IPS-NIHi7 (cell line): Measurements from ENCODE around the gene ABHD1.
"Not testable (repeated sequence)": the region's sequence is repeated elsewhere in the genome, so short reads cannot be mapped to it uniquely, and the experiment has no call there.

Source experiments
- DNase-seq: peaks from one replicate; pipeline ENCODE4 v3.0.0; 2012; ENCODE audit warnings: mixed read lengths; ENCODE audit errors: extremely low spot score

Gene ABHD1

GRCh38 chr2:27123302-27124150 is at the start of gene ABHD1:
Gene ABHD1, plus strand, starts transcription at chr2:27123815. Its CDS starts 134 bp downstream, at chr2:27123949.
- peak; percentile 72 for DNase-seq

DNA sequence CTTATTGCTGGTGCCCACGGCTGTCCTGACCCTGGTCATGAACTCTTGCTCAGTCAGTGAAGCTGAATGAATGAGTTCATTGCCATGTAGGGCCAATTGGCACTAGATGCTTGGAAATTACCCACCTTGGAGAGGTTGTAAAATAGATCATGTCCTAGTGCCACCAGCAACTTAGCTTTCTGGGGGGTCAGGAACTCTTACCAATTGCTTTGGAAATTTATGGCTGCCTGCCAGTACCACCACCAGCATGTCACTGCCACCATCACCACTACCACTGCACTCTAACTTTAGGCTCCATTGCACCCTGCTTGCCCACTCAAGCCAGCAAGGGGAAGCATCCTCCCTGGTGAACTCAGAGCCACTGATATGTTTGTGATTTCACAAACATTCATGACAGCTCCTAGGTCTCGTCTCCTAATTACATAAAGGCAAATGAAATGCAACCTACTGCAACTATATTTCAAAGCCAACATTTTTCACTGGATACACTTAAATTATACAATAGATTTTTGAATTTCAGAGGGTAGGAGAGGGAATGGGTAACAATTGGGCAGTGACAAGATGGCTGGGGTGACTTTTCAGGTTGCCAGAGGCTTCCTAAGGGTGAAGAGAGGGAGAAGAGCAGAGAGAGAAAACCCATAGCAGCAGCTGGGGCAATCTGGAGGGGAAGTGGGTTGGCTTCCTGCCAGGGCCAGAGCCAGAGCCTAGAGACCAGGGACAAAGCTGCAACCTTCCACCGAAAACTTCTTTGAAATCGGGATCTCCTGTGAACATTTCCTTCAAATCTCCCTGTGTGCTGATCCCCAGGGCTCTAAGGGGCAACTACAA is 48.7 kb upstream of the ABHD1 start:
- DNase-seq: no peak

DNA sequence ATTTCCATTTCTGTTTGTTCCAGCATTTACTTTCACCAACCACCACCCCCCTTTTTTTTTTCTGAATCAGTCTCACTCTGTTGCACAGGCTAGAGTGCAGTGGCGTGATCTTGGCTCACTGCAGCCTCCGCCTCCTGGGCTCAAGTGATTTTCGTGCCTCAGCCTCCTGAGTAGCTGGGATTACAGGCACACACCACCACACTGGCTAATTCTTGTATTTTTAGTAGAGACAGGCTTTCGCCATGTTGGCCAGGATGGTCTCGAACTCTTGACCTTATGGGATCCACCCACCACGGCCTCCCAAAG is 48.1 kb upstream of the ABHD1 start:
- DNase-seq: not testable (repeated sequence)

DNA sequence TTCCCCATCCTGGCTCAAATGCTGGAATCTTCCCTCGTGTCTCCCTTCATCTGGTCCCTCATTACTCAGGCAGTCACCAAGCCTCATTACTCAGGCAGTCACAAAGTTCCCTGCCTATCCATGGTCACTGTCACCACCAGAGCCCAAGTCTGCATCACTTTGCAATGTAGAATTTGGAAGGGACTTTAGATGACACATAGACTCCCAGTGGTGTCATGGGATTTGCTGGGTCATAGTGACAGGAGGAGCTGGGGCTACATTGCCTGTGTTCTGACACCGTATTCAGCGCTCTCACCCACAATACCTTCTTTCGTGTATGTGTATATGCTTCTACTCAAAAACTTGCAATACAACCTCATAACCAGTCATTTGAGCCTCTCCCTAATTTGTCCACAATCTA is 47.3 kb upstream of the ABHD1 start:
- no peak for DNase-seq

DNA sequence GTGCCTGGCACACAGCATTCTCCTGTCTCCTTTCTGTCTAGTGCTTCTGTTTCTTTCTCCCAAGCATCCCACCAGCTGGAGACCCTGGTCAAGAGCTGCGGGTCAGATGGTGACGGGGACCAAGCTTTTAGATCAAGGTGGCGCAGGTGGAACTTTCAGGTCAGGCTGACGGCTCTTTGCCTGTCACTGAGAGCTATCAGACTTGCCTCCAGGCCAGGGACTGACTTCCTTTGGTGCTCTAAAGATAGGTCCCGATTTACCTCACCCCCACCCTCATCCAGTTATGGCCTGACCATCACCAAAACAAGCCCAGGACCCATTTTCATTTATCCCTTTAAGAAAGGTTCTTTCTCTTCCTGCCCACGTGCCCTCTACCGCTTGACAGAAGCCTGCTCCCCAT is 46.4 kb upstream of the ABHD1 start:
- DNase-seq: no peak

- no peak for DNase-seq
Measured at GRCh38 chr2:27078267-27079194, 45.1 kb upstream of the ABHD1 start, which contains the start of gene EMILIN1. Gene EMILIN1, plus strand, starts transcription at chr2:27078615. Its CDS starts 451 bp downstream, at chr2:27079066.

DNA sequence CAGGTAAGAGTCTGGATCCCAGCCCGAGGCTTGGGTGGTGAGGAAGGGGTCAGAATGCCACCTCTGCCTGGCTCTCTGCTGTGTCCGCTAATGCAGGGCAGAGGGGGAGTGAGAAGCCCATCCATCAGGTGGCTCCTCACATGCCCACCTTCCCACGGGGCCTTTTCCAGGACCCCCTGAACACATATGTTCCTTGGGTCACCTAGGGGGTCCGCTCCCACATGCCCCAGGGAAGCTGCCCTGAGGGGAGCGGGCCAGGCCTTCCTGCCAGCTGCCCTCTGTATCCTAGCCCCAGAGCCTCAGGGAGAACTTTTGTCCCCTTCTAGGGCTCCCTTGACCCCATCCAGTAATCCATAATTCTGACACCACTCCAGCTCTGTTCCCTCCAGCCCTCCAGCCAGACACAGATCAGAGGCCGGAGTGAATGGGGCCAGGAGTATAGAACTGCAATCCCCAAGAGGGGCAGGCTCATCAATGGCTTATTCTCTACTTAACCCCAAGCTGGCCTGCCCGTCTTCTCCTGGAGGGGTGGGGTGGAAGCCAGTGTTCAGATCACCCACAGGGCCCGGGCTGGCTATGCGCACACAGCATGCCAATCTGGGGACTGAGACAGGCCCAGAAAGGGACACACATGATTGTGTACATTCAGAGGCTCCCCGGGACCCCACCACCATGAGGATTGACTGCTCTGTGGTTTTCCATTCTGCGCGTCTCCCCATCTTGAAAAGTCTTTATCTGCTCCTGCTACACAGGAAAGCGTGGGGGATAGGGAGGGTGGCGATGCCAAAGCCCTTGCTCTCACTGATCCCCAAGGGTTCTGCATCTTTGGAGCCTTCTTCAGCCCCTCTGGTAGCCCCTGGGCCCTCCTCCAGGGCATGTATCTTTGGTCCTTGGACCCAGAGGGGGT is 44.1 kb upstream of the ABHD1 start:
- no peak for DNase-seq

DNA sequence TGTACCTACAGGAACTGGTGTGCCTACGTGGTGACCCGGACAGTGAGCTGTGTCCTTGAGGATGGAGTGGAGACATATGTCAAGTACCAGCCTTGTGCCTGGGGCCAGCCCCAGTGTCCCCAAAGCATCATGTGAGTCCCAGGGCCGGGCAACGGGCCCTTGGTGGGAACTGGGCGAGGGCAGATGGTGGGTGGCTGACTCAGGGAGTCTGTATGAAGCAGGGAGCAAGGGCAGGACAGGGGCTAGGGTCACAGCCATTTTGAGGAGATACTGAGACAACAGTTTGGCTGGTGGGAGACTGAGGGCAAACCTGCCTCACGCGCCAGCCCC is 43.5 kb upstream of the ABHD1 start:
- no peak for DNase-seq

GRCh38 chr2:27080603-27080936 is 43.0 kb upstream of the ABHD1 start:
- DNase-seq: no peak

DNA sequence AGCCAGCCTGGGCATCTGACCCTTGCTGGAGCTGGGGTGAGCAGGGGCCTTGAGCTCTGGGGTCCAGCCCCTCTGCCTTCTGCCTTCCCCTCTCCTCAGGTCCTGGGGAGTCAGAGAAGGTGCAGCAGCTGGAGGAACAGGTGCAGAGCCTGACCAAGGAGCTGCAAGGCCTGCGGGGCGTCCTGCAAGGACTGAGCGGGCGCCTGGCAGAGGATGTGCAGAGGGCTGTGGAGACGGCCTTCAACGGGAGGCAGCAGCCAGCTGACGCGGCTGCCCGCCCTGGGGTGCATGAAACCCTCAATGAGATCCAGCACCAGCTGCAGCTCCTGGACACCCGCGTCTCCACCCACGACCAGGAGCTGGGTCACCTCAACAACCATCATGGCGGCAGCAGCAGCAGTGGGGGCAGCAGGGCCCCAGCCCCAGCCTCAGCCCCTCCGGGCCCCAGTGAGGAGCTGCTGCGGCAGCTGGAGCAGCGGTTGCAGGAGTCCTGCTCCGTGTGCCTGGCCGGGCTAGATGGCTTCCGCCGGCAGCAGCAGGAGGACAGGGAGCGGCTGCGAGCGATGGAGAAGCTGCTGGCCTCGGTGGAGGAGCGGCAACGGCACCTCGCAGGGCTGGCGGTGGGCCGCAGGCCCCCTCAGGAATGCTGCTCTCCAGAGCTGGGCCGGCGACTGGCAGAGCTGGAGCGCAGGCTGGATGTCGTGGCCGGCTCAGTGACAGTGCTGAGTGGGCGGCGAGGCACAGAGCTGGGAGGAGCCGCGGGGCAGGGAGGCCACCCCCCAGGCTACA is 41.4 kb upstream of the ABHD1 start:
- DNase-seq: no peak

DNA sequence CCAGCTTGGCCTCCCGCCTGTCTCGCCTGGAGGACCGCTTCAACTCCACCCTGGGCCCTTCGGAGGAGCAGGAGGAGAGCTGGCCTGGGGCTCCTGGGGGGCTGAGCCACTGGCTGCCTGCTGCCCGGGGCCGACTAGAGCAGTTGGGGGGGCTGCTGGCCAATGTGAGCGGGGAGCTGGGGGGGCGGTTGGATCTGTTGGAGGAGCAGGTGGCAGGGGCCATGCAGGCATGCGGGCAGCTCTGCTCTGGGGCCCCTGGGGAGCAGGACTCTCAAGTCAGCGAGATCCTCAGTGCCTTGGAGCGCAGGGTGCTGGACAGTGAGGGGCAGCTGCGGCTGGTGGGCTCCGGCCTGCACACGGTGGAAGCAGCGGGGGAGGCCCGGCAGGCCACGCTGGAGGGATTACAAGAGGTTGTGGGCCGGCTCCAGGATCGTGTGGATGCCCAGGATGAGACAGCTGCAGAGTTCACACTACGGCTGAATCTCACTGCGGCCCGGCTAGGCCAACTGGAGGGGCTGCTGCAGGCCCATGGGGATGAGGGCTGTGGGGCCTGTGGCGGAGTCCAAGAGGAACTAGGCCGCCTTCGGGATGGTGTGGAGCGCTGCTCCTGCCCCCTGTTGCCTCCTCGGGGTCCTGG is 40.7 kb upstream of the ABHD1 start:
- DNase-seq: no peak

DNA sequence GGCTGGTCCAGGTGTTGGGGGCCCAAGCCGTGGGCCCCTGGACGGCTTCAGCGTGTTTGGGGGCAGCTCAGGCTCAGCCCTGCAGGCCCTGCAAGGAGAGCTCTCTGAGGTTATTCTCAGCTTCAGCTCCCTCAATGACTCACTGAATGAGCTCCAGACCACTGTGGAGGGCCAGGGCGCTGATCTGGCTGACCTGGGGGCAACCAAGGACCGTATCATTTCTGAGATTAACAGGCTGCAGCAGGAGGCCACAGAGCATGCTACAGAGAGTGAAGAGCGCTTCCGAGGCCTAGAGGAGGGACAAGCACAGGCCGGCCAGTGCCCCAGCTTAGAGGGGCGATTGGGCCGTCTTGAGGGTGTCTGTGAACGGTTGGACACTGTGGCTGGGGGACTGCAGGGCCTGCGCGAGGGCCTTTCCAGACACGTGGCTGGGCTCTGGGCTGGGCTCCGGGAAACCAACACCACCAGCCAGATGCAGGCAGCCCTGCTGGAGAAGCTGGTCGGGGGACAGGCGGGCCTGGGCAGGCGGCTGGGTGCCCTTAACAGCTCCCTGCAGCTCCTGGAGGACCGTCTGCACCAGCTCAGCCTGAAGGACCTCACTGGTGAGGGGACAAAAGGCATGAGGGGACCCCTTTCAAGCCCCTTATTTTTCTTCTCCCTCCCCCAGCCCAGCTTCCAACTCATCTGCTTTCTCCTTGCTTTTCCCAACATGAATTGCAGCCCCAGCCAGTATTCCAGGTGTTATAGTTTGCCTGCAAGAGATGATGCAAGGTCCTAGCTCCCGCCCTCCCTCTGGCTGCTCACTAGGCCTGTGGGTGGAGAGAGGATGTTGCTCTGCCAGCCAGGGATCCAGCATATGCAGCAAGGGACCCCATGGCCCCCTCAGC is 40.0 kb upstream of the ABHD1 start:
- DNase-seq: no peak

- no peak for DNase-seq
Measured at GRCh38 chr2:27084297-27085061, 39.1 kb upstream of the ABHD1 start.

GRCh38 chr2:27085062-27085672 is 38.4 kb upstream of the ABHD1 start:
- no peak for DNase-seq

GRCh38 chr2:27085673-27086089 is 37.9 kb upstream of the ABHD1 start:
- peak; percentile 55 for DNase-seq

GRCh38 chr2:27086090-27086723 is 37.4 kb upstream of the ABHD1 start:
- peak; percentile 97 for DNase-seq
